HepG2 (cell line): ENCODE measurements around the gene CFAP119. TPM values are rescaled to one million over a fixed set of nuclear protein-coding genes. Genes with fewer than 3 reads are reported as not detected.

Experiments used
- ARID4A ChIP-seq: sonication (generic); formaldehyde crosslinking; IDR thresholded peaks from 2 replicates; pipeline ENCODE4 v1.5.0; 2020; ENCODE audit warnings: mild to moderate bottlenecking, missing genetic modification reagents, borderline replicate concordance
- EHMT2 ChIP-seq: fragments of 200-600 bp; sonication (generic); IDR thresholded peaks from 2 replicates; pipeline ENCODE4 v1.7.0; 2017; ENCODE audit warnings: antibody characterized with exemption, low read depth, low read length, borderline replicate concordance
- GZF1 ChIP-seq: sonication (generic); formaldehyde crosslinking; IDR thresholded peaks from 2 replicates; pipeline ENCODE4 v1.5.1; 2020; ENCODE audit warnings: mild to moderate bottlenecking, missing genetic modification reagents
- HNF1A ChIP-seq, 2 experiments: sonication (generic) in 1 of 2; formaldehyde crosslinking in 1 of 2; IDR thresholded peaks; 2 replicates each; pipeline versions ENCODE4 v1.4.0 to v1.6.1; 2016 to 2020; ENCODE audit warnings: borderline replicate concordance in 1 of 2, low read depth in 1 of 2, mild to moderate bottlenecking in 1 of 2, missing genetic modification reagents in 1 of 2
- KLF15 ChIP-seq: sonication (generic); formaldehyde crosslinking; IDR thresholded peaks from 2 replicates; pipeline ENCODE4 v1.8.1; 2023; ENCODE audit warnings: borderline replicate concordance, mild to moderate bottlenecking, inconsistent platforms, missing genetic modification reagents, mixed read lengths
- MEIS2 ChIP-seq: sonication (generic); formaldehyde crosslinking; IDR thresholded peaks from 2 replicates; pipeline ENCODE4 v1.9.0; 2021; ENCODE audit warnings: mild to moderate bottlenecking, missing genetic modification reagents
- MIER3 ChIP-seq: IDR thresholded peaks from 2 replicates; pipeline ENCODE4 v1.6.1; 2016; ENCODE audit warnings: missing compliant biosample characterization, borderline replicate concordance
- NFRKB ChIP-seq: fragments of 450-650 bp; IDR thresholded peaks from 2 replicates; pipeline ENCODE4 v1.6.1; 2017
- PLSCR1 ChIP-seq: sonication (generic); formaldehyde crosslinking; IDR thresholded peaks from 2 replicates; pipeline ENCODE4 v1.5.0; 2020; ENCODE audit warnings: missing genetic modification reagents, mild to moderate bottlenecking, borderline replicate concordance
- RCOR2 ChIP-seq: IDR thresholded peaks from 2 replicates; pipeline ENCODE4 v1.6.1; 2016; ENCODE audit warnings: missing biosample characterization, missing genetic modification reagents
- SMC3 ChIP-seq: IDR thresholded peaks from 2 replicates; pipeline ENCODE4 v1.6.1; 2011; ENCODE audit warnings: low read length, improper control_type of control experiment
- ZBTB49 ChIP-seq: sonication (generic); formaldehyde crosslinking; IDR thresholded peaks from 2 replicates; pipeline ENCODE4 v1.4.0; 2020; ENCODE audit warnings: missing genetic modification reagents, borderline replicate concordance
- ZMYM3 ChIP-seq: sonication (generic); formaldehyde crosslinking; IDR thresholded peaks from 2 replicates; pipeline ENCODE4 v1.5.1; 2020; ENCODE audit warnings: mild to moderate bottlenecking, missing genetic modification reagents
- ZNF451 ChIP-seq: sonication (generic); formaldehyde crosslinking; IDR thresholded peaks from 2 replicates; pipeline ENCODE4 v1.5.0; 2020; ENCODE audit warnings: mild to moderate bottlenecking, missing genetic modification reagents
- ZNF766 ChIP-seq: sonication (generic); formaldehyde crosslinking; IDR thresholded peaks from 2 replicates; pipeline ENCODE4 v1.5.0; 2020; ENCODE audit warnings: missing genetic modification reagents, borderline replicate concordance
- polyA plus RNA-seq, 8 experiments: library from polyadenylated mRNA; depleted of rRNA in 3 of 8; stranded (reverse) in 7 of 8; unstranded in 1 of 8; fragments of >200 nt; fragmentation: Illumina TruSeq in 4 of 8; extraction: Trizol in 4 of 8; gene quantifications; 2 replicates each; pipeline versions ENCODE4 v1.2.1 to v1.2.3, GENCODE V29; 2011 to 2016; ENCODE audit warnings: low read depth in 4 of 8, missing spikeins in 1 of 8, mixed read lengths in 1 of 8; ENCODE audit not compliant: insufficient read depth in 1 of 8
- total RNA-seq, 5 experiments: library from RNA; depleted of rRNA; stranded (reverse); fragments of >200 nt; fragmentation: Illumina TruSeq; extraction: Trizol; gene quantifications; 2 replicates each; pipeline ENCODE4 v1.2.3, GENCODE V29; 2016; ENCODE audit warnings: low read depth in 1 of 5
- TF ChIP-seq, protein P1 (sequence below): sonication (generic); formaldehyde crosslinking; IDR thresholded peaks from 2 replicates; pipeline ENCODE4 v1.5.0; 2020; ENCODE audit warnings: missing genetic modification reagents

CFAP119 gene
- total and polyA plus RNA-seq, 2 of the 13 experiments (the other 11 are each of a cell fraction or from before 2014, with no cell fraction given): 6.4 TPM

DNA sequence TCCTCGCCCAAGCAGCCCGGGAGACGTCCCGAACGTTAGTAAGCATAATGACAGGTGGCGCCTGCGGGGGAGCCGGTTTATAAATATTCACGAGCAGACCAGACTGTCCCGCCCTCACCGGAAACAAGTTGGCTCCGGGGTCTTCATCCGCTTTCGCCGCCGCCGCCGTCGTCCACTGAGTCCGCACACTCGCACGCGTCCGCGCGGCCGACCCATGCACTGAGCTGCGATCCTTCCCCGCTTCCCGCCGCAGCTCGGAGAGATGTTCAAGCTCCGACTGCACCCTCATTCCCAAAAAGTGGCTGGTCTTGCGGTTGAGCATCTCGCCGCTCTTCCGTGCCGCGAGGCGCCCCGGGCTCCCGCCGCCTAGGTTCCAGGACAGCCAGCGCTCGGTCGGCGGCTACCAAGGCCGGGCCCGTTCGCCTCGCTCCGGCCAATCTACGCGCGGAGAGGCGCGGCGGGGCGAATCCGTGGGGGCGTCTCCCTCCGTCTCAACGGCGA is 385 bp downstream of the CFAP119 start (continued):
- TF ChIP-seq ZBTB49 (CRISPR knock-in tag): no peak
- no peak for TF ChIP-seq RCOR2
- 0 out of 2 replicates have a peak, but pooled peaks have one; percentile 28 for TF ChIP-seq GZF1
- no peak for TF ChIP-seq PLSCR1
- no peak for TF ChIP-seq EHMT2
- no peak for TF ChIP-seq MIER3 (CRISPR knock-in tag)
- TF ChIP-seq ZMYM3 (CRISPR knock-in tag): no peak
- no peak for TF ChIP-seq HNF1A (IDR thresholded peaks at IDR 0.05; ENCODE audit: low read depth)
- no peak; the same call in 1 of the 2 replicates for TF ChIP-seq HNF1A (CRISPR knock-in tag; IDR thresholded peaks at IDR 0.05; ENCODE audit: borderline replicate concordance)
- no peak for TF ChIP-seq SMC3
- TF ChIP-seq, protein P1, sequence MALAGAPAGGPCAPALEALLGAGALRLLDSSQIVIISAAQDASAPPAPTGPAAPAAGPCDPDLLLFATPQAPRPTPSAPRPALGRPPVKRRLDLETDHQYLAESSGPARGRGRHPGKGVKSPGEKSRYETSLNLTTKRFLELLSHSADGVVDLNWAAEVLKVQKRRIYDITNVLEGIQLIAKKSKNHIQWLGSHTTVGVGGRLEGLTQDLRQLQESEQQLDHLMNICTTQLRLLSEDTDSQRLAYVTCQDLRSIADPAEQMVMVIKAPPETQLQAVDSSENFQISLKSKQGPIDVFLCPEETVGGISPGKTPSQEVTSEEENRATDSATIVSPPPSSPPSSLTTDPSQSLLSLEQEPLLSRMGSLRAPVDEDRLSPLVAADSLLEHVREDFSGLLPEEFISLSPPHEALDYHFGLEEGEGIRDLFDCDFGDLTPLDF (CRISPR knock-in tag): no peak; the same call in 1 of the 2 replicates
- no peak for TF ChIP-seq KLF15 (CRISPR knock-in tag)
- TF ChIP-seq ZNF451: peak; percentile 57; the same call in 1 of the 2 replicates
- no peak for TF ChIP-seq ARID4A (CRISPR knock-in tag)
- 0 out of 2 replicates have a peak, but pooled peaks have one; percentile 29 for TF ChIP-seq ZNF766
- no peak for TF ChIP-seq NFRKB
- no peak for TF ChIP-seq MEIS2 (CRISPR knock-in tag)
